ENCODE data around the gene NADSYN1. TPM values are rescaled to one million over a fixed set of nuclear protein-coding genes. Genes with fewer than 3 reads are reported as not detected.

The NADSYN1 gene
- total RNA-seq, 2 experiments from 2014 or later = 106 to 112 TPM

DNA sequence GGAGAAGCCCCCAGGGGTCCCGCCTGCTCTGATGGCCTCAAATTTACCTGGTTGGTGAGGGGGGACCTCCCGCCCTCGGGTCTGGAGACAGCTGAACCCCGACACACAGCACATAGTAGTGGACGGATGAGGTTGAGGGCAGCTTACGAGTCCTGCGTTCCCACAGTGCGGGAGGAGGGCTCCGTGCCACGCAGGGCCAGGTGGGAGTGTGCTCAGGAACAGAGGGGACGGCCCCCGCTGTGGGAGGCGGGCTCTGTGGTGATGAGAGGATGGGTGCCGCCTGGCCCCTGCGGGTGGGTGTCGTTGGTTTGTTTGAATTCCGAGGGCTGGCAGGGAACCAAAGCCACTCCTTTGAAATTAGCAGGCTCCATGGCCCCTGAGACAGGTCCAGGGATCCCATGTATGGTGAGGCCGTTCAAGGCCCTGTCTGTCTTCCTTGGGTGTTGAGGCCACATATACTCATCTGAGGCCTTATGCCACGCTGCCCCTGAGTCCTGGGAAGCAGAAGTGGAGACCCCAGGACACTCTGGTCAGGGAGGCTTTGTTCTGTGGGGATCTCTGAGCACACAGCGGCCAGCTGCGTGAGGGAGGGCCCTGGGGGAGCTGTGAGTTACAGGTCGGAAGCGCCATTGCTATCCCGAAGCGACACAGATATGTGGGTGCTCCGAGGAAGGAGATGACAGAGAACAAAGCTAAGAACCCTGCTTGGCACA is 21.9 kb downstream of the NADSYN1 start:
- no peak for TF ChIP-seq CTCF (IDR thresholded peaks at IDR 0.05)
- Histone ChIP-seq H3K27ac (ENCODE audit: low read depth in 1 of 2, low read length in 2 of 2) (no peak overlapping the region), H3K4me1 (ENCODE audit: insufficient read depth, low read length) (no peaks in the 10 kb centered on the region), H3K27me3 (ENCODE audit: control insufficient read depth in 1 of 2, insufficient read depth in 2 of 2, low read length in 2 of 2) (no peaks in the 10 kb centered on the region), H3K9me3 (ENCODE audit: control insufficient read depth in 1 of 2, insufficient read depth in 1 of 2, low read length in 2 of 2) (no peaks in the 10 kb centered on the region), H3K36me3 (ENCODE audit: insufficient read depth, low read length) (peaks cover 80% of the 10 kb centered on the region), H3K4me3 (ENCODE audit: low read length) (no peak overlapping the region)
- peaks cover 84% of the 10 kb centered on the region for H3K36me3 Mint-ChIP-seq (ENCODE audit: low read depth)
- no peak overlapping the region for H3K4me3 Mint-ChIP-seq
- intact Hi-C loops (cut with DNase I, micrococcal nuclease) = no loop called here
- DNase-seq (no peak), ATAC-seq (ENCODE audit: poor library complexity) (no peak)
- ChIA-PET CTCF (no interaction called here), POLR2A (no interaction called here)
- no peaks in the 10 kb centered on the region for H3K9me3 Mint-ChIP-seq
- no peaks in the 10 kb centered on the region for H3K4me1 Mint-ChIP-seq (ENCODE audit: low read depth)
- H3K27me3 Mint-ChIP-seq = no peaks in the 10 kb centered on the region
- no peak overlapping the region for H3K27ac Mint-ChIP-seq

GRCh38 chr11:71476031-71476430 is 23.0 kb downstream of the NADSYN1 start:
- CTCF ChIA-PET = no interaction called here
- Histone ChIP-seq H3K36me3 (ENCODE audit: insufficient read depth, low read length) (peaks cover 88% of the 10 kb centered on the region), H3K4me3 (ENCODE audit: low read length) (no peak overlapping the region), H3K27ac (ENCODE audit: low read depth in 1 of 2, low read length in 2 of 2) (no peak overlapping the region), H3K27me3 (ENCODE audit: control insufficient read depth in 1 of 2, insufficient read depth in 2 of 2, low read length in 2 of 2) (no peaks in the 10 kb centered on the region), H3K9me3 (ENCODE audit: control insufficient read depth in 1 of 2, insufficient read depth in 1 of 2, low read length in 2 of 2) (no peaks in the 10 kb centered on the region), H3K4me1 (ENCODE audit: insufficient read depth, low read length) (no peaks in the 10 kb centered on the region)
- intact Hi-C loops (cut with DNase I, micrococcal nuclease) = no loop called here
- H3K27me3 Mint-ChIP-seq = no peaks in the 10 kb centered on the region
- H3K4me3 Mint-ChIP-seq = no peak overlapping the region
- no peak for TF ChIP-seq CTCF (IDR thresholded peaks at IDR 0.05)
- H3K4me1 Mint-ChIP-seq (ENCODE audit: low read depth) = no peaks in the 10 kb centered on the region
- POLR2A ChIA-PET = no interaction called here
- no peak overlapping the region for H3K27ac Mint-ChIP-seq
- DNase-seq (no peak), ATAC-seq (ENCODE audit: poor library complexity) (no peak)
- no peaks in the 10 kb centered on the region for H3K9me3 Mint-ChIP-seq
- peaks cover 85% of the 10 kb centered on the region for H3K36me3 Mint-ChIP-seq (ENCODE audit: low read depth)

- CTCF ChIA-PET = no interaction called here
- POLR2A ChIA-PET = no interaction called here
Observed at GRCh38 chr11:71476926-71477640, 24.1 kb downstream of the NADSYN1 start.

More at GRCh38 chr11:71476926-71477640, 24.1 kb downstream of the NADSYN1 start:
- H3K27ac ChIP-seq (ENCODE audit: low read depth in 1 of 2, low read length in 2 of 2) = no peak overlapping the region
- peaks cover 92% of the 10 kb centered on the region for H3K36me3 ChIP-seq (ENCODE audit: insufficient read depth, low read length)
- no peak for ATAC-seq (ENCODE audit: poor library complexity)
- intact Hi-C loops (cut with DNase I, micrococcal nuclease) = no loop called here
- TF ChIP-seq CTCF (IDR thresholded peaks at IDR 0.05) = no peak
- H3K4me1 Mint-ChIP-seq (ENCODE audit: low read depth) = no peaks in the 10 kb centered on the region
- no peaks in the 10 kb centered on the region for H3K9me3 ChIP-seq (ENCODE audit: control insufficient read depth in 1 of 2, insufficient read depth in 1 of 2, low read length in 2 of 2)
- no peak for DNase-seq
- peaks cover 85% of the 10 kb centered on the region for H3K36me3 Mint-ChIP-seq (ENCODE audit: low read depth)
- no peak overlapping the region for H3K4me3 Mint-ChIP-seq
- H3K27me3 Mint-ChIP-seq = no peaks in the 10 kb centered on the region
- no peaks in the 10 kb centered on the region for H3K9me3 Mint-ChIP-seq
- H3K27me3 ChIP-seq (ENCODE audit: control insufficient read depth in 1 of 2, insufficient read depth in 2 of 2, low read length in 2 of 2) = no peaks in the 10 kb centered on the region
- no peak overlapping the region for H3K4me3 ChIP-seq (ENCODE audit: low read length)
- H3K27ac Mint-ChIP-seq = no peak overlapping the region
- no peaks in the 10 kb centered on the region for H3K4me1 ChIP-seq (ENCODE audit: insufficient read depth, low read length)

Data from CD4-positive, alpha-beta T cell (primary cell).